ENCODE data around the gene MYO3B. TPM values are rescaled to one million over a fixed set of nuclear protein-coding genes. Genes with fewer than 3 reads are reported as not detected.

Gene MYO3B
- total RNA-seq, 1 donor from 2014 or later, result not detected

- no peak for TF ChIP-seq CTCF (conservative IDR thresholded peaks at IDR 0.05)
Observed at GRCh38 chr2:170454471-170455372, 276.8 kb downstream of the MYO3B start.

GRCh38 chr2:170455617-170456426 is 277.9 kb downstream of the MYO3B start:
- Mint-ChIP-seq H3K4me3 (no peak overlapping the region), H3K36me3 (ENCODE audit: low read depth) (peaks cover 7% of the 10 kb centered on the region), H3K27ac (ENCODE audit: unreplicated experiment) (no peak overlapping the region), H3K27me3 (ENCODE audit: low read depth) (no peaks in the 10 kb centered on the region), H3K9me3 (peaks cover 9% of the 10 kb centered on the region), H3K4me1 (no peaks in the 10 kb centered on the region)
- no peak for DNase-seq (ENCODE audit: low read depth, low spot score)
- no peak for TF ChIP-seq CTCF (conservative IDR thresholded peaks at IDR 0.05)

More at GRCh38 chr2:170454471-170455372, 276.8 kb downstream of the MYO3B start:
- Mint-ChIP-seq H3K4me1 (no peaks in the 10 kb centered on the region), H3K36me3 (ENCODE audit: low read depth) (peaks cover 8% of the 10 kb centered on the region), H3K9me3 (peaks cover 10% of the 10 kb centered on the region), H3K27me3 (ENCODE audit: low read depth) (no peaks in the 10 kb centered on the region), H3K27ac (ENCODE audit: unreplicated experiment) (no peak overlapping the region), H3K4me3 (no peak overlapping the region)
- DNase-seq (ENCODE audit: low read depth, low spot score), result no peak

- Mint-ChIP-seq H3K4me3 (no peak overlapping the region), H3K4me1 (no peaks in the 10 kb centered on the region), H3K27ac (ENCODE audit: unreplicated experiment) (no peak overlapping the region), H3K9me3 (peaks cover 4% of the 10 kb centered on the region), H3K27me3 (ENCODE audit: low read depth) (no peaks in the 10 kb centered on the region), H3K36me3 (ENCODE audit: low read depth) (peaks cover 2% of the 10 kb centered on the region)
- DNase-seq (ENCODE audit: low read depth, low spot score), result no peak
- no peak for TF ChIP-seq CTCF (conservative IDR thresholded peaks at IDR 0.05)
Observed at GRCh38 chr2:170456914-170457313, 279.0 kb downstream of the MYO3B start.

GRCh38 chr2:170457742-170458141 is 279.8 kb downstream of the MYO3B start:
- no peak overlapping the region for H3K4me3 Mint-ChIP-seq
- peaks cover 3% of the 10 kb centered on the region for H3K4me1 Mint-ChIP-seq
- TF ChIP-seq CTCF (conservative IDR thresholded peaks at IDR 0.05), result no peak
- no peaks in the 10 kb centered on the region for H3K27me3 Mint-ChIP-seq (ENCODE audit: low read depth)
- H3K36me3 Mint-ChIP-seq (ENCODE audit: low read depth), result peaks cover 2% of the 10 kb centered on the region
- no peak overlapping the region for H3K27ac Mint-ChIP-seq (ENCODE audit: unreplicated experiment)
- H3K9me3 Mint-ChIP-seq, result peaks cover 2% of the 10 kb centered on the region
- DNase-seq (ENCODE audit: low read depth, low spot score), result no peak

GRCh38 chr2:170461889-170462288 is 283.9 kb downstream of the MYO3B start:
- Mint-ChIP-seq H3K27ac (ENCODE audit: unreplicated experiment) (no peak overlapping the region), H3K9me3 (peaks cover 2% of the 10 kb centered on the region), H3K27me3 (ENCODE audit: low read depth) (no peaks in the 10 kb centered on the region), H3K4me1 (peaks cover 3% of the 10 kb centered on the region), H3K4me3 (no peak overlapping the region), H3K36me3 (ENCODE audit: low read depth) (peaks cover 2% of the 10 kb centered on the region)
- TF ChIP-seq CTCF (conservative IDR thresholded peaks at IDR 0.05), result no peak
- DNase-seq (ENCODE audit: low read depth, low spot score), result no peak

All from neural crest cell (in vitro differentiated cells).